ENCODE measurements around the gene ZNF81.
"Not testable (repeated sequence)": the region's sequence is repeated elsewhere in the genome, so short reads cannot be mapped to it uniquely, and the experiment has no call there.

Gene ZNF81

DNA sequence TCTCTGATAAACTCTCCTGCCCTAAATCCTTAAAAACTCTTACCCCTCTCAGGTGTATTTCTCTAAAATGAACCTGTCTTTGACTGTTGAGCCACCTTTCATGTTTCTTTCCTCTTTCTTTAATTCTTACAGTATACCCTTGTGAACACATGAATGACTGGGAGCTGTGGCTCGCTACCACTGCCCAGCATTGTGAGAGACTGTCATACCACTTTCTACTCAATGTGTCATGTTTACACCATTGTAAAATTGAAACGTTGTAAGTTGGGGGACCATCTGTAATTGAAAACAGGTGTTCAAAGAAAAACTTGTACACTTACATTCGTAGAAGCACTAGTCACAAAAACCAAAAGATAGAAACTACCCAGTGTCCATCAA lies 100.2 kb downstream of the ZNF81 start:
- DNase-seq, result no peak

DNA sequence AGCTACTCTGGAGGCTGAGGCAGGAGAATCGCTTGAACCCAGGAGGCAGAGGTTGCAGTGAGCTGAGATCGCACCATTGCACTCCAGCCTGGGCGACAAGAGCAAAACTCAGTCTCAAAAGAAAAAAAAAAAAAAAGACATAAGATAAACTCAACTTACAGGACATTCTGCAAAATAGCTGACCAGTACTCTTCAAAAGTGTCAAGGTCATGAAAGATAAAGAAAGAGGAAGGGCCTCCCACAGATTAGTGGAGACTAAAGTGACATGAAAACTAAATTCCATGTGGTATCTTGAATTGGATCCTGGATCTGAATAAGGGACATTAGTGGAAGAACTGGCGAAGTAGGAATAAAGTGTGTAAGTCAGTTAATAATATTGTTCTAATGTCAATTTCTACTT lies 103.7 kb downstream of the ZNF81 start:
- no peak for DNase-seq

DNA sequence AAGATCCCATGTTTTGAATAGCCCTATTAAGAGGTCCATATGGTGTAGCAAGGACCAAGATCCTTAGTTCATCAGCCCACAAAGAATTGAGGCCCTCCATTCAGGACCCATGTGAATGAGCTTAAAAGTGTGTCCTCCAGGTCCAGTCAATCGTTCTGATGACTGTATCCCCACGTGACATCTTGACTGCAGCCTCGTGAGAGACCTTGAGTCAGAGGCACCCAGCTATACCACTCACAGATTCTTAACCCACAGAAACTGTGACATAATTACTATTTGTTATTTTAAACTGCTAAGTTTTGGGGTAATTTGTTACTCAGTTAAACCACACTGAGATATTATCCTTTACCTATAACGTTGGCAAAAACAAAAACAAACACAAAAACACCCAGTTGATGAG lies 104.7 kb downstream of the ZNF81 start:
- DNase-seq, result no peak

DNA sequence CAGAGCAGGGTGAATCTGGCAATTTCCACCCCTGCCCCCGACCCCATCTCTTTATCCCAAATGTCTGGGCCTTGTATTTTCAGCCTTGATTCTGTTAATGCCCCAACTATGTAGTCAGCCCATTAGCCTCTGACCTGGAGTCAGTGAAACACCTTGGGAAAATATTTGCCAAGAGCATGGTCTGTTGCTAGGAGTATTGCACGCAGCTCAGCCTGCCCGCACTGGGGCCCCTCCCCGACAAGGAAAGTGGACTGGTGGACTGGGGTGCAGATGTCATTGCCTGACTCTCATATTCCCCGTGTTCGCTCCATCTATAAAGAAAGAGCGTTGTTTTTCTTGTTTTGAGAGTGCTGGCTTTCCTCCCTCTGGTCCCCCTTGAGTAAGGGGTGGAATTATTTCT lies 118.6 kb downstream of the ZNF81 start:
- DNase-seq, result not testable (repeated sequence)

DNA sequence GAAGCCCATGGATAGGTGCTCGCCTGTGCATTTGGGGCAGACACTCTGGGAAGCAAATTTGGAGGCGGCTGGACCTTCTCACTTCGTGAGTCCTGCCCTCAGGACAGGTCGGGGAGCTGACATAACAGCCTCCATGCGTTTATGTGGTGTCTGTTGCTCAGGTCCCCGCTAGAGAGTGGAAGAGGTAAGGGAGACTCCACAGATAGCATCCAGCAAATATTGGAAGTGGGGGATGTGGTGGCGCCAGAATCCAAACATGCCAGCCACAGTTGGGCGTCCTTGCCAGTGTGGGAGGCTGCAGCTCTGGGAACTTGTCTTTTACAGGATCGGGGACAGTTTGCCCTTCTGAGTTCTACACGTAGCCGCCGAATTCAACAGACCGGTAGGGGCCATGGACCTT lies 119.3 kb downstream of the ZNF81 start:
- DNase-seq, result no peak

DNA sequence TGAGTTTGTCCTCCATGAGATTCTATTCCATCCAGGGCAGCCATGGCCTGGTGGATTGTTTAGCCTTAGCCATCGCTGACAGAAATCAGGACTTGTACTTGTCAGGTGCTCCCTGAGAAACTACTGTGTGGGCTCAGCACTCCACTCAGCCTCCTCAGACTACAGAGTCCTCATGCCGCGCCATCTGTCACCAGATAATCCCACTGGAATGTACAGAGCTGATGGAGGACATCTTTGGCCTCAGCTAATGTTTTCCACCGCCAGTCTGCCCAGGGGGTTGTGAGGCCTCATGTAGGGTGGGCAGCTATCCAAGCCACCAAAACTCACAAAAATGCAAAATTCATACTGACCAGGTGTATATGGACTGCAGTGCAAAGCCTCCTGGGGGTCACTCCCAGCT lies 121.5 kb downstream of the ZNF81 start:
- DNase-seq, result not testable (repeated sequence)

DNA sequence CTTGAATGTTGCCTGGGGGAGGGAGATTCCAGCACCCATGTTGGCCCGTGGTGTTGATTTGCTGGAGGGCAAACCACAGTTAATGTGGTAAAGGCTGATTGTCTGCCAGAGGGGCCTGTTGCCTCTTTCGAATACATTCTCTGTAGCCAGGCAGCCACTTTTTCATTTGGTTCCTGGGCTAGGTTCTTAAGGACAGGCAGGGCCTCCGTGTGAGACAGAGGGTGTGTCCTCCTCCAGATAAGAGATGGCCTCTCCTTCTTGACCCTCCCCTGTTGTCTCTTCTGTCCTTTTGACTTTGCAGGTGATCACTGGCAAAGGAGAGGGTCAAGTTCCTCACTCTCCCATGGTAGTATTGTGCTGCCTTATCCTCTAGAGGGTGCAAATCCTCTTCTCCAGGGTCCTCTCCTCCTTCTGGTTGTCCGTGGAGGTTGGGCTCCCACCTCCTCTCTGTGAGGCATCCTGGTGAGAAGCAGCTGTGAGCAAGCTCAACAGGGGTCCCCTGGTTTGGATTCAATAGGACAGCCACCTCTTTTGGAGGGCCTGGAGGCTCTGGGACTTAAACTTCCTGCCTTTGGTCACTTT lies 122.2 kb downstream of the ZNF81 start:
- DNase-seq, result peak; percentile 39

DNA sequence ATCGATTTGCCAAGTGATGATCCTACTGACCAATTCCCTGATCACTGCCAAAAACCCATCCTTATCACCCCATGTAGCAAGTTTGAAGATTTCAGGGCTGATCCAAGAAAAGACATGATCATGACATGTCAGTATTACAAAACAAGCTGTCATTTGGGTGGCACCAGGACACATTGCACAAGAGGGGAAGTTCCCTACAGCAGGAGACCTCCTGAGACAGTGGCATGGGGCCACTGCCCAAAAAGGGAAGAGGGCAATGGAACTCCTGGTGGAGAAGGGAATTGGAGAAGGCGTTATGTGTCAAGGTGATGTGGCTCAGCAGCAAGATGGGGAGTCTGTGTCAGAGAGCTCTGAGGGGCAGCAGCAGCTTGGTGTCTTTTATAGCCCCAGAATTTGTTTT lies 123.7 kb downstream of the ZNF81 start:
- DNase-seq, result no peak

DNA sequence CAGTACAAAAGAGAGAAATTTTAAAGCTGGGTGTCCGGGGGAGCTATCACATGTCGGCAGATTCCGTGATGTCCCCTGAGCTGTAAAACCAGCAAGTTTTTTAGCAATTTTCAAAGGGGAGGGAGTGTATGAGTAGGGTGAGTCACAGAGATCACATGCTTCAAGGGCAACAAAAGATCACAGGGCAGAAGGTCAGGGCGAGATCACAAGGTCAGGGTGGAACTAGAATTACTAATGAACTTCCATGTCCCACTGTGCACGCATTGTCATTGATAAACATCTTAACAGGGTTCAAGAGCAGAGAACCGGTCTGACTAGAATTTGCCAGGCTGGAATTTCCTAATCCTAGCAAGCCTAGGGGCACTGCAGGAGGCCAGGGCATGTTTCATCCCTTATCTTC lies 125.1 kb downstream of the ZNF81 start:
- not testable (repeated sequence) for DNase-seq

DNA sequence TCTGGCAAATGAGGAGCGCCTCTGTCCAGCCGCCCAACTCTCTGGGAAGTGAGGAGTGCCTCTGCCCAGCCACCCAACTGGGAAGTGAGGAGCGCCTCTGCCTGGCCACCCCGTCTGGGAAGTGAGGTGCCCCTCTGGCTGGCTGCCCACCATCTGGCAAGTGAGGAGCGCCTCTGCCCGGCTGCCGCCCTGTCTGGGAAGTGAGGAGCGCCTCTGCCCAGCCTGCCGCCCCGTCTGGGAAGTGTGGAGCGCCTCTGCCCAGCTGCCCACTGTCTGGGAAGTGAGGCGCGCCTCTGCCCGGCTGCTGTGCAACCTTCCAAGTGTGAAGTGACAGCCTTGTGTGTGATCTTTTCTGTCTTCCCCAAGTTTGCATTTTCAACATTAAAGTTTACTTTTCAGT lies 128.8 kb downstream of the ZNF81 start:
- not testable (repeated sequence) for DNase-seq
